H9 (cell line): Measurements from ENCODE around the gene GET4. TPM values are rescaled to one million over a fixed set of nuclear protein-coding genes. Genes with fewer than 3 reads are reported as not detected.

ENCODE experiments used
- DNase-seq: peaks from one replicate; pipeline ENCODE4 v3.0.0-alpha.2; 2017
- H2AFZ ChIP-seq: one replicate; pipeline ENCODE4 v1.6.1; 2013; ENCODE audit warnings: mild to moderate bottlenecking, low read length, control low read depth, moderate library complexity
- H2AK5ac ChIP-seq: 2 replicates; pipeline ENCODE4 v1.6.1; 2013; ENCODE audit warnings: low read length, control low read depth, mixed read lengths; ENCODE audit not compliant: insufficient read length
- H2BK120ac ChIP-seq: one replicate; pipeline ENCODE4 v1.6.1; 2013; ENCODE audit warnings: low read depth, mild to moderate bottlenecking, low read length, control low read depth, inconsistent platforms; ENCODE audit not compliant: poor library complexity, severe bottlenecking
- H2BK12ac ChIP-seq: 2 replicates; pipeline ENCODE4 v1.6.1; 2013; ENCODE audit warnings: low read length, control low read depth, mixed read lengths, low read depth; ENCODE audit not compliant: insufficient read length
- H2BK15ac ChIP-seq: 2 replicates; pipeline ENCODE4 v1.6.1; 2013; ENCODE audit warnings: low read depth, low read length, control low read depth
- H2BK20ac ChIP-seq: one replicate; pipeline ENCODE4 v1.6.1; 2013; ENCODE audit warnings: low read depth, mild to moderate bottlenecking, low read length, control low read depth, inconsistent platforms; ENCODE audit not compliant: poor library complexity, severe bottlenecking
- H2BK5ac ChIP-seq: 2 replicates; pipeline ENCODE4 v1.6.1; 2013; ENCODE audit warnings: low read length, control low read depth, mixed read lengths; ENCODE audit not compliant: insufficient read length
- H3K14ac ChIP-seq: 2 replicates; pipeline ENCODE4 v1.6.1; 2013; ENCODE audit warnings: low read length, control low read depth; ENCODE audit not compliant: insufficient read depth
- H3K18ac ChIP-seq: 2 replicates; pipeline ENCODE4 v1.6.1; 2013; ENCODE audit warnings: low read depth, mild to moderate bottlenecking, mixed read lengths, low read length, control low read depth; ENCODE audit not compliant: insufficient read length
- H3K23ac ChIP-seq: 2 replicates; pipeline ENCODE4 v1.6.1; 2013; ENCODE audit warnings: low read length, control low read depth, mixed read lengths, low read depth; ENCODE audit not compliant: insufficient read length
- H3K23me2 ChIP-seq: 2 replicates; pipeline ENCODE4 v1.6.1; 2013; ENCODE audit warnings: low read depth, mild to moderate bottlenecking, mixed read lengths, low read length, control low read depth; ENCODE audit not compliant: insufficient read length, poor library complexity, severe bottlenecking
- H3K27ac ChIP-seq: 2 replicates; pipeline ENCODE4 v1.5.1; 2013; ENCODE audit warnings: low read length, control low read depth, mixed read lengths, low read depth; ENCODE audit not compliant: insufficient read length
- H3K27me3 ChIP-seq: 2 replicates; pipeline ENCODE4 v1.6.1; 2013; ENCODE audit warnings: low read length, control low read depth, inconsistent platforms; ENCODE audit not compliant: insufficient read depth
- H3K4ac ChIP-seq: 2 replicates; pipeline ENCODE4 v1.6.1; 2013; ENCODE audit warnings: low read depth, mild to moderate bottlenecking, control low read depth, inconsistent platforms, low read length, moderate library complexity
- H3K4me1 ChIP-seq: 2 replicates; pipeline ENCODE4 v1.6.1; 2013; ENCODE audit warnings: low read length, control low read depth, inconsistent platforms; ENCODE audit not compliant: insufficient read depth
- H3K4me2 ChIP-seq: 2 replicates; pipeline ENCODE4 v1.6.1; 2013; ENCODE audit warnings: low read length, control low read depth, mixed read lengths; ENCODE audit not compliant: insufficient read length, insufficient read depth
- H3K56ac ChIP-seq: 2 replicates; pipeline ENCODE4 v1.6.1; 2013; ENCODE audit warnings: low read depth, mild to moderate bottlenecking, mixed read lengths, low read length, control low read depth; ENCODE audit not compliant: insufficient read length
- H3K79me1 ChIP-seq: 2 replicates; pipeline ENCODE4 v1.6.1; 2013; ENCODE audit warnings: low read depth, mild to moderate bottlenecking, moderate library complexity, low read length, control low read depth, inconsistent platforms; ENCODE audit not compliant: insufficient read depth, poor library complexity, severe bottlenecking
- H3K79me2 ChIP-seq: 2 replicates; pipeline ENCODE4 v1.6.1; 2013; ENCODE audit warnings: low read length, control low read depth, inconsistent platforms; ENCODE audit not compliant: insufficient read depth
- H3K9ac ChIP-seq: 2 replicates; pipeline ENCODE4 v1.6.1; 2013; ENCODE audit warnings: low read length, control low read depth, mixed read lengths; ENCODE audit not compliant: insufficient read length; ENCODE audit errors: extremely low read depth
- H3K9me3 ChIP-seq: one replicate; pipeline ENCODE4 v1.6.1; 2013; ENCODE audit warnings: low read depth, low read length, inconsistent platforms; ENCODE audit not compliant: control insufficient read depth
- H3T11ph ChIP-seq: one replicate; pipeline ENCODE4 v1.6.1; 2013; ENCODE audit warnings: mild to moderate bottlenecking, low read length, control low read depth, inconsistent platforms
- H4K20me1 ChIP-seq: one replicate; pipeline ENCODE4 v1.6.1; 2013; ENCODE audit not compliant: control insufficient read depth, insufficient read length, insufficient read depth
- H4K5ac ChIP-seq: 2 replicates; pipeline ENCODE4 v1.6.1; 2013; ENCODE audit warnings: low read depth, mild to moderate bottlenecking, mixed read lengths, low read length, control low read depth; ENCODE audit not compliant: insufficient read length
- H4K8ac ChIP-seq: replicated peaks from 2 replicates; pipeline ENCODE4 v1.6.1; 2013; ENCODE audit warnings: low read length, control low read depth, mixed read lengths, low read depth; ENCODE audit not compliant: insufficient read length
- H4K91ac ChIP-seq: 2 replicates; pipeline ENCODE4 v1.6.1; 2013; ENCODE audit warnings: low read depth, mild to moderate bottlenecking, moderate library complexity, mixed read lengths, low read length, control low read depth; ENCODE audit not compliant: insufficient read length
- H3K27ac Mint-ChIP-seq, 3 experiments: 2 replicates in 2 of 3; 3 replicates in 1 of 3; pipeline ENCODE4 v1.8.0; 2020 to 2021; ENCODE audit warnings: mixed read lengths in 3 of 3, mild to moderate bottlenecking in 1 of 3, moderate library complexity in 1 of 3
- H3K27me3 Mint-ChIP-seq: 2 replicates; pipeline ENCODE4 v1.8.0; 2021; ENCODE audit warnings: low read depth, mild to moderate bottlenecking, moderate library complexity, mixed read lengths
- H3K36me3 Mint-ChIP-seq, 3 experiments: 2 replicates in 2 of 3; 3 replicates in 1 of 3; pipeline ENCODE4 v1.8.0; 2020 to 2021; ENCODE audit warnings: low read depth in 3 of 3, mixed read lengths in 3 of 3; ENCODE audit not compliant: insufficient read depth in 1 of 3
- H3K4me1 Mint-ChIP-seq, 2 experiments: 2 replicates each; pipeline ENCODE4 v1.8.0; 2020; ENCODE audit warnings: mixed read lengths in 2 of 2
- H3K4me3 Mint-ChIP-seq, 2 experiments: 2 replicates in 1 of 2; 3 replicates in 1 of 2; pipeline ENCODE4 v1.8.0; 2020 to 2021; ENCODE audit warnings: mild to moderate bottlenecking in 2 of 2, mixed read lengths in 2 of 2, moderate library complexity in 1 of 2
- H3K9me3 Mint-ChIP-seq, 2 experiments: 2 replicates in 1 of 2; 3 replicates in 1 of 2; pipeline ENCODE4 v1.8.0; 2020; ENCODE audit warnings: mild to moderate bottlenecking in 2 of 2, mixed read lengths in 2 of 2, moderate library complexity in 1 of 2
- CTCF ChIP-seq: fragments of 200-600 bp; sonication (generic); conservative IDR thresholded peaks from 3 replicates; pipeline ENCODE4 v1.8.0; 2021; ENCODE audit warnings: antibody characterized with exemption, mild to moderate bottlenecking
- WGBS: extraction: QIAGEN DNeasy Blood & Tissue Kit; methylation state at CpG from one replicate; pipeline ENCODE4 v1.1.7; 2013; ENCODE audit warnings: missing lambda C conversion rate, low lambda C conversion rate, mixed read lengths; ENCODE audit not compliant: insufficient read length; ENCODE audit errors: extremely low coverage; 5-methylcytosine and 5-hydroxymethylcytosine counted together
- total RNA-seq: library from RNA; stranded (reverse); gene quantifications from 2 replicates; pipeline ENCODE4 v1.2.1, GENCODE V29; 2021

The GET4 gene
- total RNA-seq, 1 experiment from 2014 or later: 70.2 TPM

GRCh38 chr7:902996-903395 is 26.6 kb downstream of the GET4 start:
- Mint-ChIP-seq H3K4me3 (no peak overlapping the region), H3K4me1 (peaks cover 2 to 3% of the 10 kb centered on the region in 2 experiments; a peak in 1 of 4 replicates), H3K9me3 (no peaks in the 10 kb centered on the region; a peak in 1 of 5 replicates), H3K27ac (peak overlapping the region in 1 of 3 experiments; percentile 93; a peak in 1 of 7 replicates), H3K27me3 (peaks cover 17% of the 10 kb centered on the region), H3K36me3 (no peaks in the 10 kb centered on the region; a peak in 1 of 7 replicates)
- Histone ChIP-seq H3K4me1 (no peaks in the 10 kb centered on the region), H3K56ac (no peak overlapping the region), H3K27me3 (no peaks in the 10 kb centered on the region; the same call in 1 of the 2 replicates), H2BK12ac (no peak overlapping the region), H3K9ac (no peak overlapping the region), H2BK20ac (no peak overlapping the region), H4K20me1 (no peaks in the 10 kb centered on the region), H2AK5ac (no peak overlapping the region), H3T11ph (no peak overlapping the region), H3K23me2 (no peaks in the 10 kb centered on the region), H3K14ac (no peak overlapping the region), H3K27ac (no peak overlapping the region), H3K4me2 (no peak overlapping the region), H3K4ac (no peak overlapping the region), H2BK5ac (no peak overlapping the region), H4K91ac (no peak overlapping the region), H3K23ac (no peak overlapping the region), H4K5ac (no peak overlapping the region), H3K79me1 (no peaks in the 10 kb centered on the region), H3K18ac (no peak overlapping the region), H3K79me2 (no peaks in the 10 kb centered on the region), H2BK120ac (no peak overlapping the region), H3K9me3 (no peaks in the 10 kb centered on the region), H2BK15ac (no peak overlapping the region), H4K8ac (no peak overlapping the region), H2AFZ (no peak overlapping the region)
- no peak for TF ChIP-seq CTCF
- DNase-seq: no peak
- no CpG with 5 or more reads among the region's 22 CpGs for WGBS
